ENCODE measurements around the gene SULT1A3.
"Not testable (repeated sequence)": the region's sequence is repeated elsewhere in the genome, so short reads cannot be mapped to it uniquely, and the experiment has no call there.

The SULT1A3 gene

DNA sequence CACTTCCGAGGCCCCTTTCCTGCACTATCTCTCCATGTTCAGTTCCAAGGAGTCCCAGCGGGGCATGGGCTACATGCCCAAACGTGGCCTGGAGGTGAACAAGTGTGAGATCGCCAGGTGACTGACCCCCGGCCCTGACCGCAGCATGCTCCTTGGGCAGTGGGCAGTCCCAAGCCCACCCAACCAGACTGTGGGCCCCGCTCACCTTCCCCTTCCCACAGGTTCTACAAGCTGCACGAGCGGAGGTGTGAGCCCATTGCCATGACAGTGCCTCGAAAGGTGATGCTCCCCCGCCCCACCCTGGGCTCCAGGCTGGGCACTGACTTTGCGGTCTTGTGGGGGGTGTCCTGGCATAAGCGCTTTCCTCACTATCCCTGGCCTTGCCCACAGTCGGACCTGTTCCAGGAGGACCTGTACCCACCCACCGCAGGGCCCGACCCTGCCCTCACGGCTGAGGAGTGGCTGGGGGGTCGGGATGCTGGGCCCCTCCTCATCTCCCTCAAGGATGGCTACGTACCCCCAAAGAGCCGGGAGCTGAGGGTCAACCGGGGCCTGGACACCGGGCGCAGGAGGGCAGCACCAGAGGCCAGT lies 11.0 kb upstream of the SULT1A3 start:
- no peak for DNase-seq (ENCODE audit: low read depth)
- H3K4me3 ChIP-seq (ENCODE audit: low read depth, low read length): no peak overlapping the region
- TF ChIP-seq, protein P1, sequence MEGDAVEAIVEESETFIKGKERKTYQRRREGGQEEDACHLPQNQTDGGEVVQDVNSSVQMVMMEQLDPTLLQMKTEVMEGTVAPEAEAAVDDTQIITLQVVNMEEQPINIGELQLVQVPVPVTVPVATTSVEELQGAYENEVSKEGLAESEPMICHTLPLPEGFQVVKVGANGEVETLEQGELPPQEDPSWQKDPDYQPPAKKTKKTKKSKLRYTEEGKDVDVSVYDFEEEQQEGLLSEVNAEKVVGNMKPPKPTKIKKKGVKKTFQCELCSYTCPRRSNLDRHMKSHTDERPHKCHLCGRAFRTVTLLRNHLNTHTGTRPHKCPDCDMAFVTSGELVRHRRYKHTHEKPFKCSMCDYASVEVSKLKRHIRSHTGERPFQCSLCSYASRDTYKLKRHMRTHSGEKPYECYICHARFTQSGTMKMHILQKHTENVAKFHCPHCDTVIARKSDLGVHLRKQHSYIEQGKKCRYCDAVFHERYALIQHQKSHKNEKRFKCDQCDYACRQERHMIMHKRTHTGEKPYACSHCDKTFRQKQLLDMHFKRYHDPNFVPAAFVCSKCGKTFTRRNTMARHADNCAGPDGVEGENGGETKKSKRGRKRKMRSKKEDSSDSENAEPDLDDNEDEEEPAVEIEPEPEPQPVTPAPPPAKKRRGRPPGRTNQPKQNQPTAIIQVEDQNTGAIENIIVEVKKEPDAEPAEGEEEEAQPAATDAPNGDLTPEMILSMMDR (IDR thresholded peaks at IDR 0.05; ENCODE audit: control insufficient read depth, extremely low read depth, insufficient read depth): no peak

DNA sequence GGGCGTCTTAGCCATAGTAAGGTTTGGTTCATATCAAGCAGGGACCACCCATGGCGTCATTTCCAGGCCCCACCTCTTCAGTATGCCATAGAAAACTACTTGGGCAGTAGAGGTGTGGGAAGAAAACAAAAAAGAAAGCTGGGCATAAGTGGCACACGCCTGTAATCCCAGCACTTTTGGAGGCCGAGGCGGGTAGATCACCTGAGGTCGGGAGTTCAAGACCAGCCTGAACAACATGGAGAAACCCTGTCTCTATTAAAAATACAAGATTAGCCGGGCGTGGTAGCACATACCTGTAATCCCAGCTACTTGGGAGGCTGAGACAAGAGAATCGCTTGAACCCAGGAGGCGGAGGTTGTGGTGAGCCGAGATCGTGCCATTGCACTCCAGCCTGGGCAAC lies 7.9 kb upstream of the SULT1A3 start:
- not testable (repeated sequence) for H3K4me3 ChIP-seq (ENCODE audit: low read depth, low read length); DNase-seq (ENCODE audit: low read depth)

GRCh38 chr16:30193098-30193497 lies 6.0 kb upstream of the SULT1A3 start:
- H3K4me3 ChIP-seq (ENCODE audit: low read depth, low read length); DNase-seq (ENCODE audit: low read depth): not testable (repeated sequence)

DNA sequence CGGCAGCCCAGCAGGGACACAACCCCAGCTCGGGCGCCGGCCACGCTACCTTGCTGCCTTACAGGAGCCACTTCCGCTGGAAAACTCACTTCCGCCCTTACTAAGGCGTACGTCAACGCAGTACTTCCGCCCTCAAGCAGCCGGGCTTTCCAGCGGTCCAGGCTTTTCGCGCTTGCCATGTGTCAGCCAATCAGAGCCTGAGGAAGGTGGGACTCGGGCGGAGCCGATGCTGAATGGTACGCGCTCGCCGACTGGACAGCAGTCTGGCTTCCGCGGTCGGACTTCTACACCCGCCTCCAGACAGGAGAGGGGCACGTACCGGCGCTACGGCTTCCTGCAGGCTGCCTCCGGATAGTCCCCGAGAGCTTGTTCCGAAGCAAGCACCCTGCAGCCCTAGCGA lies 5.4 kb upstream of the SULT1A3 start, which contains the start of the genes BOLA2B and SLX1A:
TSS of gene BOLA2B (minus strand) at position 52 of the 400 bp plus-strand sequence. CDS start 71 bp downstream, outside the sequence.
TSS of gene SLX1A (plus strand) at position 261 of the 400 bp plus-strand sequence. CDS start 210 bp downstream, outside the sequence.
- H3K4me3 ChIP-seq (ENCODE audit: low read depth, low read length): peak within 1 kb of the TSS; percentile 48
- not testable (repeated sequence) for DNase-seq (ENCODE audit: low read depth)

GRCh38 chr16:30194172-30194925 lies 4.7 kb upstream of the SULT1A3 start:
- H3K4me3 ChIP-seq (ENCODE audit: low read depth, low read length): peak overlapping the region; percentile 48
- DNase-seq (ENCODE audit: low read depth): not testable (repeated sequence)

- H3K4me3 ChIP-seq (ENCODE audit: low read depth, low read length); DNase-seq (ENCODE audit: low read depth): not testable (repeated sequence)
Measured at GRCh38 chr16:30197001-30197400, 2.1 kb upstream of the SULT1A3 start.

DNA sequence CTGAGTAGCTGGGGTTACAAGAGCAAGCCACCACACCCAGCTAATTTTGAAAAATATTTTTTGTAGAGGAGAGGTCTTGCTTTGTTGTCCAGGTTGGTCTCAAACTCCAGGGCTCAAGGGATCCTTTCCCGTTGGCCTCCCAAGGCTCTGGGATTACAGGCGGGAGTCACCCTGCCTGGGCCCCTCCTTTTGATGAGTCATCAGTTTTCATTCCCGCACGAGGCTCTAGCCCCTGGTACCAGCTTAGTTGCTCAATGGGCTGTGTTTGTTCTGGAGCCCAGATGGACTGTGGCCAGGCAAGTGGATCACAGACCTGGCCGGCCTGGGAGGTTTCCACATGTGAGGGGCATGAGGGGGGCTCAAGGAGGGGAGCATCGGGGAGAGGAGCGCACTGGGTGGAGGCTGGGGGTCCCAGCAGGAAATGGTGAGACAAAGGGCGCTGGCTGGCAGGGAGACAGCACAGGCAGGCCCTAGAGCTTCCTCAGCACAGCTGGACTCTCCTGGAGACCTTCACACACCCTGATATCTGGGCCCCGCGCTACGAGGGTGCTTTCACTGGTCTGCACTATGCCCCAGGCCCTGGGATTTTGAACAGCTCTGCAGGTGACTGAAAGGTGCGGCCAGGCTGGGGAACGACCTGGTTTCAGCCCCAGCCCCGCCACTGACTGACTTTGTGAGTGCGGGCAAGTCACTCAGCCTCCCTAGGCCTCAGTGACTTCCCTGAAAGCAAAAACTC lies 721 bp downstream of the SULT1A3 start:
- DNase-seq (ENCODE audit: low read depth); H3K4me3 ChIP-seq (ENCODE audit: low read depth, low read length): not testable (repeated sequence)

DNA sequence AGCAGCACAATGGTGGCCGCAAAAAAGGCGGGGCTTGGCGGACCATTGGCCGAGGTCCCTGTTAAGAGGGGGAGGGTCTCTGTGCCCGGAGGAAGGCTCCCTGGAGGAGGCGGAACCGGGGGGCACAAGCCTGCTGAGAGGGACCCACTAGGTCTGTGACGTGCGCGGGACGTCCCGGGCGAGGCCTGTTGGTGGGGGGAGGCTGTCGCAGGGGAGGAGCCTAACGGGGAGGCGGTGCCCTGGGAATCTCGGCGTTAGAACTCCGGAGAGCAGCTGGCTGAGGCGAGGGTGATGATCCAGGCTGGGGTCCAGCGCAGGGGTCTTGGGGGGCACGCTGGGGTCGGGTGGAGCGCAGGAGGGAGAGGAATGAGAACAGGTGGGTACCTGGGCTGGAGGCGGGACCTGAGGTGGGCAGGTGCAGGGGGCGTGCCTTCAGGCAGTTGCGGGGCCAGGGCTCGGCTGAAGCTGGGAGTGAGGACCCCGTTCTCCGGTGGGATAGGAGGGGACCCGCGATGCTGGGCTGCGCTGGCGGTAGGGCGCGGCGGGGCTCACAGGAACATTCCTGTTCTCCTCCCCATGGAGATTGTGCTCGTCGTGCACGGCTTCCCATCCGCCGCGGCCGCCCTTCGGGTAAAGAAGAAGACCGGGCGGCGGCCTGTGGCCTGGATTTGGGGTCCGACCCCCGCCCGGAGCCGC lies 6.6 kb downstream of the SULT1A3 start:
- peak overlapping the region; percentile 39 for H3K4me3 ChIP-seq (ENCODE audit: low read depth, low read length)
- not testable (repeated sequence) for DNase-seq (ENCODE audit: low read depth)

DNA sequence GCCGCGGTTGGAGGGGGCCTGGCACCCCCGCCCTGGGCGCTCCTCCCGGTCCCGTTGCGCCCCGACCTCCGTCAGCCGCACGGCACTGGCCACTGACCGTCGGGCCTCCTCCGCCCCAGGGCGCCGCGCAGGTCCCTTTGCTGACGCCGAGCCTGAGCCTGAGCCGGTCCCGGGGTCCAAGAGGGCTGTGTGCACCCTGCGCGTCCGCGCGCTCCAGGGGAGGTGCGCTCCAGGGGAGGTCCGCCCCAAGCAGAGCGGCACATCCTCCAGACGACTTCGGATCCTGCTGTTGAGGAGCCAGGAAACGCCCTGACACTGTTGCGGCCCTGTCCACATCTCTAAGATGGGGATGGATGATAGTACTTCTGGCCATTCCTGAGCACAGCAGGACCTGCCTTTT lies 7.2 kb downstream of the SULT1A3 start:
- H3K4me3 ChIP-seq (ENCODE audit: low read depth, low read length): peak overlapping the region; percentile 39; the same call in 1 of the 2 replicates
- DNase-seq (ENCODE audit: low read depth): not testable (repeated sequence)

GRCh38 chr16:30207063-30207704 lies 8.1 kb downstream of the SULT1A3 start:
- not testable (repeated sequence) for H3K4me3 ChIP-seq (ENCODE audit: low read depth, low read length); DNase-seq (ENCODE audit: low read depth)

DNA sequence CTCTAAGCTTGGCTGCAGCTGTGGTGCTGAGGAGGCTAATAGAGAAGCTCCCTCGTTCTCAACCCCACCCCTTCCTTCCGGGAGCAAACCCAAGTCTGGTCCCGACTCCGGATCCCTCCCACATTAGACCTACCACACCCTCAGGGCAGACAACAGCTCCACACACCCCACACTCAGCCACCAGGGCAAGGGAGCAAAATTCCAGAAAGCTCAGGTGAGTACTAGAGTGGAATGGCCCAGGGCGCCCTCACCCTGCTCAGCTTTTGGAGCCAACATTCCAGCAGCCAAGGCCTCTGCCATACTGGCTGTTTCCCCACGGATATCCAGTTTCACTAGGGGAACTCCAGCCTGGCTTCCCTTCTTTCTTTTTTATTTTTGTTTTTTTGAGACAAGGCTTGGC lies 10.0 kb downstream of the SULT1A3 start:
- not testable (repeated sequence) for DNase-seq (ENCODE audit: low read depth)

GRCh38 chr16:30211414-30211813 lies 12.4 kb downstream of the SULT1A3 start:
- H3K4me3 ChIP-seq (ENCODE audit: low read depth, low read length); DNase-seq (ENCODE audit: low read depth): not testable (repeated sequence)

More for the DNA sequence above, 10.0 kb downstream of the SULT1A3 start:
- H3K4me3 ChIP-seq (ENCODE audit: low read depth, low read length): not testable (repeated sequence)

DNA sequence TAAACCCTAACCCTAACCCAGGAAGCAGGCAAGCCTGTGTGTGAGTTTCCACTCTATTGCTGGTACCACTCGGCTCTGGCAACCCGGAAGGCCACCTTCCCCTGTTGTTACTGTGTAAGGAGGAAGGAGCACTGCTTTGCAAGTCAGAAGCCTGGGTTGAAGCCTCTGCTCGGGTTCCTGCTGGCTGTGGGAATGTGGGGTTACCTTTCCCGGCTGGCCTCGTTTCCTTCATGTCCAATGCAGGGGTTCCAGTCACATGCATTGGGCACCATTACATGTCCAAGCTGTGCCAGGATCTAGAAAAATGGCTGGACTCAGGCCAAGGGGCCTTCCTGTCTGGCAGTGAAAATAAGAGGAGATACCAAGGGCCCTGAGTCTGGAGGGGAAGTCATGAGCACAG lies 18.0 kb downstream of the SULT1A3 start:
- H3K4me3 ChIP-seq (ENCODE audit: low read depth, low read length); DNase-seq (ENCODE audit: low read depth): not testable (repeated sequence)

- H3K4me3 ChIP-seq (ENCODE audit: low read depth, low read length); DNase-seq (ENCODE audit: low read depth): not testable (repeated sequence)
Measured at GRCh38 chr16:30248379-30248778, 49.3 kb downstream of the SULT1A3 start, which contains the start of gene NPIPB13. Gene NPIPB13, minus strand, starts transcription at chr16:30248479. Its CDS starts 2,906 bp downstream, at chr16:30245573.

Data from LNCaP clone FGC (cell line).